ENCODE results near the gene SENP8.
"Not testable (repeated sequence)": the region's sequence is repeated elsewhere in the genome, so short reads cannot be mapped to it uniquely, and the experiment has no call there.

The SENP8 gene

DNA sequence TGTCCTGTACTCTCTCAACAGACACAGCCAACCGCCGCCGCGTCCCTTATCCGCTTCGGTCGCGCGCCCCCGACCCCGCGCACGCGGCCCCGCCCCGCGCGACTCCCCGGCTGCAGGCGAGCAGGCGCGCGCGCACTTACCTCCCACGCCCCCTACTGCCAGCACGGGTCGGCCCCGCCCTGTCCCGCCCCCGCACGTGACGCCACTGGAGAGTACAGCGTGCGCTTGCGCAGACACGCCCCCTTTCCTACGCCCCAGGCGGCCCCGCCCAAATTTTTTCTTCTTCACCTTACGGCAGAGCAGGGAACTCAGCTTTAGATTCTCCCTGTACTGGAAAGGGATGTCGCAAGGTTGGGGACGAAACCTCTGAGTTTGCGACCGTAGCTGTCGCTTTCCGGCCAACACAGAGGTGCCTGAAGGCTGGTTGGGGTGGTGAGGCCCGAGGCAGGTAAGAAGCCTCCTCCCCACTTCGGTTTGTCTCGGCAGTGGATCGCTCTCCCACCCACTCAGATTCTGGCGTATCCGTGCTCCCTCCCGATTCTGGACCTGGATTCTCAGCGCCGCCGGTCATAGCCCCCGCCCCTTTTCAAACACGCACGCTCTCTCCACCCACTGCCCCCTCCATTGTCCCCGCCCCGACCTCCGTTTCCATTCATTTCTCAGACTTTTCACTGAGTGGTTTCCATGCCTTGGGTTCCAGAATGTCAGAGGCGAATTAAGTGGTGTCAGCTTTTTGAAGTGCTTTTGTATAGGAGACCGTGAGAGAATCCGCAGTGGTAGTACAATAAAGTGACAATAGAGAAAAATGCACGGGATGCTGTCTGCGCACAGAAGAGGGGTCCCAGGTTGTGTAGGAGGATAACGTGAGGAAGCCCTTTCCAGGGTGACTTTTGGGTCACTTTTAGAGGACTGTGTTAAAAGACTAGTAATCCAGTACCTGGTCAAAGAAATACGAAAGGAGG is at the start of gene SENP8, which contains the start of gene MYO9A:
Gene SENP8, plus strand, starts transcription at position 387 of the 962 bp plus-strand sequence. CDS start 21,221 bp downstream, outside the sequence.
Gene MYO9A, minus strand, starts transcription at position 134 of the 962 bp plus-strand sequence. CDS start 71,587 bp downstream, outside the sequence.
- H3K4me3 ChIP-seq (ENCODE audit: low read depth, low read length): peak within 1 kb of the TSS; percentile 74

GRCh38 chr15:72068856-72069255 is 49.3 kb upstream of the SENP8 start:
- no peak overlapping the region for H3K4me3 ChIP-seq (ENCODE audit: low read depth, low read length)
- no peak for DNase-seq (ENCODE audit: low read depth)

More for the DNA sequence above, at the start of gene SENP8, which contains the start of gene MYO9A:
- DNase-seq (ENCODE audit: low read depth): peak; percentile 92

- no peak overlapping the region for H3K4me3 ChIP-seq (ENCODE audit: low read depth, low read length)
- DNase-seq (ENCODE audit: low read depth): no peak
These were observed 47.3 kb upstream of the SENP8 start for GRCh38 chr15:72070817-72071447.

DNA sequence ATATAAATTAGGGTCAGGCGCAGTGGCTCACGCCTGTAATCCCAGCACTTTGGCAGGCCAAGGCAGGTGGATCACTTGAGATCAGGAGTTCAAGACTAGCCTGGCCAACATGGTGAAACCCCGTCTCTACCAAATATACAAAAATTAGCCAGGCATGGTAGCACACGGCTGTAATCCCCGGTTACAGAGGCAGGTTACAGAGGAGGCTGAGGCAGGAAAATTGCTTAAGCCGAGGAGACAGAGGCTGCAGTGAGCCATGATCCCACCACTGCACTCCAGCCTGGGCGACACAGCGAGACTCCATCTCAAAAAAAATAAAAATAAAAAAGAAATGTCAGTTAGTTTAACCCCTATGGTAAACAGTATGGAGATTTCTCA is 46.8 kb upstream of the SENP8 start:
- not testable (repeated sequence) for DNase-seq (ENCODE audit: low read depth); H3K4me3 ChIP-seq (ENCODE audit: low read depth, low read length)

- no peak overlapping the region for H3K4me3 ChIP-seq (ENCODE audit: low read depth, low read length)
- DNase-seq (ENCODE audit: low read depth): no peak
These were observed 43.7 kb upstream of the SENP8 start for GRCh38 chr15:72074335-72075060.

DNA sequence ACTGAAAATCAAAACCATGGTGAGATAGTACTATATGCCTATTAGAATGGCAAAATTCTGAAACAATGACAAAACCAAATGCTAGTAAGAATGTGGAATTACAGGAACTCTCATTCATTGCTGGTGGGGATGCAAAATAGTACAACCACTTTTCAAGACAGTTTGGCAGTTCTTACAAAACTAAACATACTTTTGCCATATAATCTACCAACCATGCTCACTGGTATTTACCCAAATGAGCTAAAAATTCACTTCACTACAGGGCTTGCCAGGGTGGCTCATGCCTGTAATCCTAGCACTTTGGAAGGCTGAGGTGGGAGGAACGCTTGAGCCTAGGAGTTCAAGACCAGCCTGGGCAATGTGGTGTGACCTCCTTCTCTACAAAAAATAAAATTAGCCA is 40.3 kb upstream of the SENP8 start:
- DNase-seq (ENCODE audit: low read depth): no peak
- no peak overlapping the region for H3K4me3 ChIP-seq (ENCODE audit: low read depth, low read length)

GRCh38 chr15:72078887-72079286 is 39.3 kb upstream of the SENP8 start:
- no peak overlapping the region for H3K4me3 ChIP-seq (ENCODE audit: low read depth, low read length)

DNA sequence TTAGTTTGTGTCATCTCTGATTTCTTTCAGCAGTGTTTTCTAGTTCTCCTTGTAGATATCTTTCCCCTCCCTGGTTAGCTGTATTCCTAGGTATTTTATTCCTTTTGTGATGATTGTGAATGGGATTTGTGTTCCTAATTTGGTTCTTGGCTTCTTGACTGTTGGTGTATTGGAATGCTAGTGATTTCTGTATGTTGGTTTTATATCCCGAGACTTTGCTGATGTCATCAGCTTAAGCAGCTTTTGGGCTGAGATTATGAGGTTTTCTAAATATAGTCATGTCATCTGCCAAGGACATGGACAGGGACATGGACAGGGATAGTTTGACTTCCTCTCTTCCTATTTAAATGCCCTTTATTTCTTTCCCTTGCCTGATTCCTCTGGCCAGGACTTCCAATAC is 36.0 kb upstream of the SENP8 start:
- H3K4me3 ChIP-seq (ENCODE audit: low read depth, low read length): no peak overlapping the region
- no peak for DNase-seq (ENCODE audit: low read depth)

More at GRCh38 chr15:72078887-72079286, 39.3 kb upstream of the SENP8 start:
- no peak for DNase-seq (ENCODE audit: low read depth)

- no peak for DNase-seq (ENCODE audit: low read depth)
- no peak overlapping the region for H3K4me3 ChIP-seq (ENCODE audit: low read depth, low read length)
These were observed 32.0 kb upstream of the SENP8 start for GRCh38 chr15:72086010-72086697.

DNA sequence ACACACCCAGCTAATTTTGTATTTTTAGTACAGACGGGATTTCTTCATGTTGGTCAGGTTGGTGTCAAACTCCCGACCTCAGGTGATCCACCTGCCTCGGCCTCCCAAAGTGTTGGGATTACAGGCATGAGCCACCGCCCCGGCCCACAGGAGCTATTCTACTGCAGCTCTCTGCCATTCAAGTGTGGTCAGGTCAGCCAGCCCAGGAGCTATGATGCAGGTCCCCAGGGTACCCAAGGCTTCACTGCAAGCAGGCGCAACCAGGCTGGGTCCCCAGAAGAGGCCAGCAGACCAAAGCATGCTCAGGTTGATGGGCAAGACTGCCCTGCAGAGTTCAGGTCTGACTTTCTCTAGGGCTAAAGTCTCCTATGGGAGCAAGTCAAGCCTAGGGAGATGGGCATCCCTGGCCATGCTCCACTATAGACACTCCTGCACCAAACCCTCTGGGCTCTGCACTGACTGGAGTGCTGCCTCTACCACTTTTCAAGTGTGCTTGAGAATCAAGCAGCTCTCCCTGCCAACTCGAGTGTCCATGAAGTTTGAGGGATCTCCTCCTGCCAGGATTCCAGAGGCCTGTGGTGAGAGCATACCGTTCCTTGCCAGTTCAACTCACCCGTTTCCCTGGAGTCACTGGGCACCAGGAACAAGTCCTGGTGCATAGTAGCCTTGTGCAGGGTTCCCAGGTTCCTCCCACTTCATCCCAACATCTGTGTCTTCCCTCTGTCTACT is 31.1 kb upstream of the SENP8 start:
- no peak for DNase-seq (ENCODE audit: low read depth)
- H3K4me3 ChIP-seq (ENCODE audit: low read depth, low read length): no peak overlapping the region

GRCh38 chr15:72092006-72092405 is 26.2 kb upstream of the SENP8 start:
- H3K4me3 ChIP-seq (ENCODE audit: low read depth, low read length): no peak overlapping the region
- DNase-seq (ENCODE audit: low read depth): no peak

DNA sequence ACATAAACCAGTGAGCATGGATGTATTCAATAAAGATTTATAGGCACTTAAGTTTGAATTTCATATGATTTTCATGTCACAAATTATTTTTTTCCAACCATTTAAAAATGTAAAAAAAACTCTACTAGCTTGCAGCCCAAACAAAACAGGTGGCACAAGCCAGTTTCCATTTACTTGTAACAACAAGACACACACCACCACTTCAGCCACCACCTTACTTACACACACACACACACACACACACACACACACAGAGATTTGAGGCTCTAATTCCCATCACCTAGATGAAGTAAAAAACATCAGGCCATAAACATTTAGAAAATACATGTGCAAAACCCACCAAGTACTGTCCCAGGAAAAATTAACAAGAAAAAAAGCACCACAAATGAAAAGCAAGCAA is 25.5 kb upstream of the SENP8 start:
- no peak for DNase-seq (ENCODE audit: low read depth)
- no peak overlapping the region for H3K4me3 ChIP-seq (ENCODE audit: low read depth, low read length)

GRCh38 chr15:72096796-72097195 is 21.4 kb upstream of the SENP8 start:
- H3K4me3 ChIP-seq (ENCODE audit: low read depth, low read length): no peak overlapping the region
- no peak for DNase-seq (ENCODE audit: low read depth)

DNA sequence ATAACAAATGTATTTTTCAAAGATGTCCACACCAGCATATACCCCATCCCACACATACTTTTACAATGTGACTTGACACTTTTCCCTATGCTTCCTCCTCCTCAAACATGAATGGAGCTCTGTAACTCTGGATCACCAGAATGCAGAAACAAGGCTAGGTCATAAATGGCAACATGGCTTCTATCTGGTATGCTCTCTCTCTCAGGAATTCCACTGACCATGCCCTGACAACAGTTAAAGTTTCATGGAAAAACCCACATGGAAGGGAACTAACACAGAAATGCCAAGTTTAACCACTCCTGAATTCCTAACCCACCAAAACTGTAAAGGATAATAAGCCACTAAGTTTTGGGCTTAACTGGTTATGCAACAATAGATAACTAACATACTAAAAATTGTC is 20.2 kb upstream of the SENP8 start:
- no peak for DNase-seq (ENCODE audit: low read depth)
- no peak overlapping the region for H3K4me3 ChIP-seq (ENCODE audit: low read depth, low read length)

DNA sequence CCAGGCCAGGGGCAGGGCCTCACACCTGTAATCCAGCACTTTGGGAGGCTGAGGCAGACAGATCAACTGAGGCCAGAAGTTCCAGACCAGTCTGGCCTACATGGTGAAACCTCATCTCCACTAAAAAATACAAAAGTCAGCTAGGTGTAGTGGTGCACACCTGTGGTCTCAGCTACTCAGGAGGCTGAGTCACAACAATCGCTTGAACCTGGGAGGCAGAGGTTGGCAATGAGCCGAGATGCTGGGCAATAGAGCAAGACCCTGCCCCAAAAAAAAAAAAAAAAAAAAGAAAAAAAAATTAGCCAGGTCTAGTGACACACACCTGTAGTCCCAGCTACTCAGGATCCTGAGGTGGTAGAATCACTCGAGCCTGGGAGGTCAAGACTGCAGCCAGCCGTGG is 19.0 kb upstream of the SENP8 start:
- no peak for DNase-seq (ENCODE audit: low read depth)
- no peak overlapping the region for H3K4me3 ChIP-seq (ENCODE audit: low read depth, low read length)

- not testable (repeated sequence) for DNase-seq (ENCODE audit: low read depth); H3K4me3 ChIP-seq (ENCODE audit: low read depth, low read length)
These were observed 17.7 kb upstream of the SENP8 start for GRCh38 chr15:72100551-72100950.

- no peak for DNase-seq (ENCODE audit: low read depth)
- no peak overlapping the region for H3K4me3 ChIP-seq (ENCODE audit: low read depth, low read length)
These were observed 13.1 kb upstream of the SENP8 start for GRCh38 chr15:72105111-72105510.

DNA sequence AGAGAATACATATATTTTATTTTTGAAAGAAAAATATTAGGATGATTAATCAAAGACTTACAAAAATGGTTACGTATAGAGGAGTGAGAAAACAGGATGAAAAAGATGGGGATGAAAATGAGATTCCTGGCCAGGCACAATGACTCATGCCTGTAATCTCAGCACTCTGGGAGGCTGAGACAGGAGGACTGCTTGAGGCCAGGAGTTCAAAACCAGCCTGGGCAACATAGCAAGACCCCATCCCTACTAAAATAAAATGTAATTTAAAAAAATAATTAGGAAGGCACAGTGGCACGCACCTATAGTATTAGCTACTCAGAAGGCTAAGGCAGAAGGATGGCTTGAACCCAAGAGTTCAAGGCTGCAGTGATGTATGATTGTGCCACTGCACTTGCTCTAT is 12.1 kb upstream of the SENP8 start:
- no peak overlapping the region for H3K4me3 ChIP-seq (ENCODE audit: low read depth, low read length)
- no peak for DNase-seq (ENCODE audit: low read depth)

DNA sequence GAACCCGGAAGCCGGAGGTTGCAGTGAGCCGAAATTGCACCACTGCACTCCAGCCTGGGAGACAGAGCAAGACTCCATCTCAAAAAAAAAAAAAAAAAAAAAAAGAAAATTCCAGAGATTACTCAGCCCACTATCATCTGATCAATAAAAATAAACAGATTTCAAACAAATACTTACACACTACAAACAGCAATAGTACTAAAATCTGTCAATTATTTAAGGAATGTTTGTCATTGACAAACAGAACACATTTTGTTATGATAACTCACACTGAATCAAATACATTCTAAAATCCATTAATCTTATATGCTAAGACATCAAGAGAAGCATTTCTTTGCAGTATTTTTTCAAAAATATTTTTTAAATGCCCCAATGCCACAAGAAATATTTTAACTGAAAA is 7.8 kb upstream of the SENP8 start:
- no peak for DNase-seq (ENCODE audit: low read depth)
- no peak overlapping the region for H3K4me3 ChIP-seq (ENCODE audit: low read depth, low read length)

All from skeletal muscle cell (primary cell).